ENCODE results near the gene MAPK10.

Gene MAPK10

GRCh38 chr4:86233681-86234080, 126.2 kb downstream of the MAPK10 start:
- TF ChIP-seq, protein P1, sequence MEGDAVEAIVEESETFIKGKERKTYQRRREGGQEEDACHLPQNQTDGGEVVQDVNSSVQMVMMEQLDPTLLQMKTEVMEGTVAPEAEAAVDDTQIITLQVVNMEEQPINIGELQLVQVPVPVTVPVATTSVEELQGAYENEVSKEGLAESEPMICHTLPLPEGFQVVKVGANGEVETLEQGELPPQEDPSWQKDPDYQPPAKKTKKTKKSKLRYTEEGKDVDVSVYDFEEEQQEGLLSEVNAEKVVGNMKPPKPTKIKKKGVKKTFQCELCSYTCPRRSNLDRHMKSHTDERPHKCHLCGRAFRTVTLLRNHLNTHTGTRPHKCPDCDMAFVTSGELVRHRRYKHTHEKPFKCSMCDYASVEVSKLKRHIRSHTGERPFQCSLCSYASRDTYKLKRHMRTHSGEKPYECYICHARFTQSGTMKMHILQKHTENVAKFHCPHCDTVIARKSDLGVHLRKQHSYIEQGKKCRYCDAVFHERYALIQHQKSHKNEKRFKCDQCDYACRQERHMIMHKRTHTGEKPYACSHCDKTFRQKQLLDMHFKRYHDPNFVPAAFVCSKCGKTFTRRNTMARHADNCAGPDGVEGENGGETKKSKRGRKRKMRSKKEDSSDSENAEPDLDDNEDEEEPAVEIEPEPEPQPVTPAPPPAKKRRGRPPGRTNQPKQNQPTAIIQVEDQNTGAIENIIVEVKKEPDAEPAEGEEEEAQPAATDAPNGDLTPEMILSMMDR (conservative IDR thresholded peaks at IDR 0.05; ENCODE audit: low read depth, low read length) = no peak
- no peak overlapping the region for H3K4me3 ChIP-seq (ENCODE audit: low read depth, low read length)
- peak; percentile 41 for DNase-seq (ENCODE audit: low read depth)

- DNase-seq (ENCODE audit: low read depth) = no peak
- no peak overlapping the region for H3K4me3 ChIP-seq (ENCODE audit: low read depth, low read length)
- TF ChIP-seq, protein P1 (conservative IDR thresholded peaks at IDR 0.05; ENCODE audit: low read depth, low read length) = no peak
Observed at GRCh38 chr4:86233090-86233489, 126.8 kb downstream of the MAPK10 start.

DNA sequence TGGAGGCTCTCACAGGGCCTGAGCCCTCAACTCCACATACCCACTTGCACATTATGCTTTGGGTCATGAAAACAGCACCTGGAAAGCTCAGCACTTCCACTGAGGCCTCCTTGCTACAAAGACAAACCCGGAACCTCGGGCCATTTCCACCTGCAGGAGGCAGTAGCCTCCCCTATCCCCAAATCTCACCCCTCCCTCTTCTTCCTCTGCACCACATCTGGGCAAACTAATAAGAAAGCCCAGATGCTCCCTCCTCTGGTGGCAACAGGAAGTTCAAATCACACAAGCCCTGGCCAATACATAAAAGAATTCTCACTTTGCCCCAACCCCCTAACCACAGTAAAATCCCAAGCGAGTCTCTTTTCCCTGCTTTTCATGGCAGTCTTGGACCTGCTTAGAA, 136.4 kb downstream of the MAPK10 start:
- peak; percentile 70 for DNase-seq (ENCODE audit: low read depth)
- H3K4me3 ChIP-seq (ENCODE audit: low read depth, low read length) = no peak overlapping the region
- TF ChIP-seq, protein P1 (conservative IDR thresholded peaks at IDR 0.05; ENCODE audit: low read depth, low read length) = peak; percentile 80

DNA sequence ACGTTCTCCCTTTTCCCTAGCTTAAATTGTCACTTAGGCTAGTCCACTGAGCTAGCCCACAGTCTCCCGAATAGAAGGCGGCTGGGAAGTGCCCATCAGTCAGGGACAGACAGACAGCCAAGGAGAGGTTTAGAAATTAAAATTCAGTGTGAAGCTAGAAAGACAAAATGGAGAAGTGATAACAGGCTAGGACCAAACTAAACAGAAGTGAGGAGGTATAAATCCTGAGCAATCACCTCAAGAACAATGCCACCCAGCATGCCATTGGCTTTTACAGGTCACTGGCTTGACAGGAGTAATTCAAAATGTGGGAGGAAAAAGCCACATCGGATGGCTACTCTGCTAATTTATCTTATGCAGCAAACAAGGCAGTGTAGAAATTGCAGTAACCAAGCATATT, 138.9 kb downstream of the MAPK10 start:
- TF ChIP-seq, protein P1 (conservative IDR thresholded peaks at IDR 0.05; ENCODE audit: low read depth, low read length) = no peak
- H3K4me3 ChIP-seq (ENCODE audit: low read depth, low read length) = no peak overlapping the region
- DNase-seq (ENCODE audit: low read depth) = no peak

GRCh38 chr4:86220121-86220520, 139.7 kb downstream of the MAPK10 start:
- TF ChIP-seq, protein P1 (conservative IDR thresholded peaks at IDR 0.05; ENCODE audit: low read depth, low read length) = no peak
- H3K4me3 ChIP-seq (ENCODE audit: low read depth, low read length) = no peak overlapping the region
- peak; percentile 49 for DNase-seq (ENCODE audit: low read depth)

DNA sequence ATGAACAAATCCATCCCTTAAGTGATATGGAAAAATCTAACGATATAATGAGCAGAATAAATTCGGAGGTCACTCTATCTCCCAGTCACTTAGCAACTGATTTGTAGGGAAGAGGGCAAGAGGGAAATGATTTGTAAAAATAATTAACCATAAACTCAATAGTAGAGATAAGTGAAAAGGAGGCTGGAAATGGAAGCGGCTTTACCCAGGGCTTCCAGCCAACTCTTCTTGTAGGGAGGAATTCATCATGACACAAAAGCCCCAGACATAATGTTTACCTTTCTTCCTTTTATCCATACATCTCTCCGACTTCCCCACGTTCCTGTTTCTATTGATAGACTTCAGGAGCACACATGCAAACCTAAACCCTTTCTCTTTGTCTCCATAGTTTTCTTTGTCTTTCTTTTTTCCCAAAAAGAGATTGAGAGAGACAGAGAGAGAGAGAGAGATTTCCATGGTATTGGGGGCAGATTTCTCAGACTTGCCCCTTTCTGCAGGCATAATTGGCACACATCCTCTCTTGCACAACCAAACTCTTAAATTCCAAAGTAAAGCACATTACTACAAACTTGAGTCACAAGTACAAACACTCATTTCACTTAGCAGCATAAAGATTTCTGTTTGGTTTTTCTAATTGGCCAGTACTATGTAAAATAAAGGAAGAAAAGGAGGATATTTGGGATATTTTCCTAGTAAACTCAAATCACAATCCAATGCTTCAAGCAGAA, 140.9 kb downstream of the MAPK10 start:
- TF ChIP-seq, protein P1 (conservative IDR thresholded peaks at IDR 0.05; ENCODE audit: low read depth, low read length) = no peak
- H3K4me3 ChIP-seq (ENCODE audit: low read depth, low read length) = no peak overlapping the region

DNA sequence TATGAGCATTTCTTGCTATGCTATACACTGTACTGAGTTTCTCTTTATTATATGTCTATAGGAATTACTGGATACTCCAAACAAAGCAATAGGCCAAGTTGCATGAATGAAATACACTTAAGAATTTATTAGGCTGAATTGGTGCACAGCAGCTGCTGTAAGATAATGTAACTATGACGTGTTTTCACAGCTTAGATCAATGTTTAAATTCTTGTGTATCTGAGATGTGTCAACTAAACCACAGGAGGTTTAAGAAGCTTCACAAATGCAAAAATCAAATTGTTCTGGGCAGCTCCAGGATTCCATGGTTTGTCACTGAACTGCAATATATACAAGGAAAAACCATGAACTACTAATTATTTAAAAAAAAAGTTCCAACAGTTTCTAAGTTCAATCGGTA, 156.7 kb downstream of the MAPK10 start:
- TF ChIP-seq, protein P1 (conservative IDR thresholded peaks at IDR 0.05; ENCODE audit: low read depth, low read length) = no peak
- no peak overlapping the region for H3K4me3 ChIP-seq (ENCODE audit: low read depth, low read length)
- DNase-seq (ENCODE audit: low read depth) = no peak

More for the DNA sequence above, 140.9 kb downstream of the MAPK10 start:
- peak; percentile 70 for DNase-seq (ENCODE audit: low read depth)

Measured in choroid plexus epithelial cell (primary cell).